G401.6 (cell line): ENCODE measurements around the gene MGAT5.

Experiments
- FAIRE-seq: peaks from 2 replicates; lab custom pipeline; 2012; peaks lifted over from hg19 to GRCh38; lab: Jason Lieb, UNC

Gene MGAT5

GRCh38 chr2:134231301-134231964 lies 22.4 kb upstream of the MGAT5 start:
- no peak for FAIRE-seq

- FAIRE-seq = no peak
Measured at GRCh38 chr2:134231965-134232340, 21.9 kb upstream of the MGAT5 start.

DNA sequence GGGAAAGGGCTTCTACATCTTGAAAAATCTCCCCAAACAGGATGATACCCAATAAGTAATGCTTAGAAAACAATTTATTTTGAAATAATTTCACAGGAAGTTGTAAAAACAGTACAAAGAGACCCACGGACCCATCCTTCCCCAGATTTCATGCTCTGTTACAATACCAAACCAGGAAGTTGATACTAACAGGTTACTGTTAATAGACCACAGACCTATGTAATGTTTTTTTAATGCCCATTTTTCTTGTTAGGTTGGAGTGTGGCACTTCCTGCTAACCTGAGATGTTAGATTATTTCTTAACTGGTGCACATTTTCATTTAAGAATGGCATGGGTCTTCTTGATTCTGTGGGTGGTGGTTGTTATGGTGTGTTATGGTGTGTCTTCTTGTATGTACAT lies 21.4 kb upstream of the MGAT5 start:
- no peak for FAIRE-seq

DNA sequence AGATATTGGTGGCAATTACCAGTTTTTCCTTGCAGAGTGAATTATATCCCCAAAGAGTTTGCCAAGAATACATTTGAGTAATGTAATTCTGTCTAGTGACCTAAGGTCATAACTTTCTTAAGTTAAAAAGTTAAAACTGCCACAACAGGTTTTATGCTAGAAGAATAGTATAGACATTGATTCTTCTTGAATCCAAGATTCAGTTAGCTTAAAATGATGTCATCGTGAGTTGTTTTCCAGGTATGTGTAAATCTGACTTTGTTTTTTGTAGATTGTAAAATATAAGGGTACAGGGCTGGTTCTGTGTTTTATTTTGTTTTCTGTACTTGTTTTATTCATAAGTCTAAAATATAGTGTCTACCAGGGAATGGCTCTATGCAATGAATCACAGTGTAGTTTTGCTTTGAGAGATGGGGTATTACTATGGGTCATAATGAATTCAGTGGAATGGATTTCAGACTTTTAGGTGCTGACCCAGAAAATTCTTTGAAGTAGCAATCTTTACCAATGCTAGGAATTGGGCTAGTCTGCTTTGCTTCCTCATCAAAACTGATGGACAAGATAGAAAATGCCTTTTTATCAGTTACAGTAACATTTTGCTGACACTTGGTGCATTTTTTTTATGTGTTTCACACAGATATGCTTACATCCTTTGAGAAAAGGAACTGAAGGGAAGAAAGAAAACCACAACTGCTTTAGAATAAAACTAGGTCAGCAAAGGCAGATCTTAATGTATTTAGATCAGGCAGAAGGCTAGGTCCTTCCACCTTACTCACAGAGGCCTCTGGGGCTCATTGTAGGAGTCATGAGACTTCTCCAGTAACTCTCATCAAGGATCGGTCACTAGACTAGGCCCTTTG lies 20.8 kb upstream of the MGAT5 start:
- no peak for FAIRE-seq

DNA sequence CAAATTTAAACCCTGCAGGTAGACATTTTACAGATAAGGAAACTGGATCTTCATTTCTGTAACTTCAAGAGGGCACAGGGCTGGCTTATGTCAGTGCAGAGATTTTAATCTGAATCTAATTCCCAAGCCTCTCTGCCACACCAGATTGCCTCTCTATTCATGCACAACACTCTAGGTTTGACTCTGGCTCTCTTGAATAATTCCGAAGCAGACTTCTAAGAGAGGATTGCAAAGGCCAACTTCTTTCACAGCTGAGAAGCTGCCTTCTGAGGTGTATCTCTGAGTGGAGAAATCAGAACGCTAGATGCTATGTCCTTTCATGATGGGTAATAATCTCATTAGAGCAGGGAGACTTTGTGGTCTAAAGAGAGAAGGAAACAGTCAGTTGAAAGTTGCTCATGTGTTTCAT lies 20.1 kb upstream of the MGAT5 start:
- no peak for FAIRE-seq

- FAIRE-seq = no peak
Measured at GRCh38 chr2:134234535-134234934, 19.3 kb upstream of the MGAT5 start.

DNA sequence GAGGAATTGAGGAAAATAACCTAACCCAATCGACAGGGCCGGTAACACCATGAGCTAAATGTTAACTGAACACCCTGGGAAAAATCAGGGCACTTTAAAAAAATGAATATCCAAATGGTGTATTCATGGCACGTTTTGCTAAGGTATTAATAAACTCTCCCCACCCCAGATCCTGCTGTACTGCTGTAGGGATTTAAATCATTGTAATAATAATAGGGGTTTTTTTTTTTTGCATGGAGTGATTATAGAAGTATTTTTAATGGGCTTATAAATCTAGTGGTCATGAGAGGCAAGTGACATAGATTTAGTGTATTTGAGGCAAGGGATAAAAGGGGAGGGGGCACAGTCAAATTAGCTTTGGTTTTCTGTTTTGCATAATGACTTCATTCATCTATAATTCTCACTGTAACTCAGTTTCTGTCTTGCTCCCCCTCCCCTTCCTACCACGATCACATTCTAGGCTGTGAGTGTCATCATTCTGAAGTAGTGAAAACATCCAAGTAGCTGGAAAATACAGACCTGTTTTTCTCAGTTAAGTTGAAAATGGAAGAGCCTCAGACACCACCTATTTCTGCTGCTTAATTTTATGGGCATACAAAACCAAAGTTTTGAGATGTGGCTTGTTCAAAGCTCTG lies 18.2 kb upstream of the MGAT5 start:
- FAIRE-seq = no peak

GRCh38 chr2:134238371-134238770 lies 15.5 kb upstream of the MGAT5 start:
- no peak for FAIRE-seq

DNA sequence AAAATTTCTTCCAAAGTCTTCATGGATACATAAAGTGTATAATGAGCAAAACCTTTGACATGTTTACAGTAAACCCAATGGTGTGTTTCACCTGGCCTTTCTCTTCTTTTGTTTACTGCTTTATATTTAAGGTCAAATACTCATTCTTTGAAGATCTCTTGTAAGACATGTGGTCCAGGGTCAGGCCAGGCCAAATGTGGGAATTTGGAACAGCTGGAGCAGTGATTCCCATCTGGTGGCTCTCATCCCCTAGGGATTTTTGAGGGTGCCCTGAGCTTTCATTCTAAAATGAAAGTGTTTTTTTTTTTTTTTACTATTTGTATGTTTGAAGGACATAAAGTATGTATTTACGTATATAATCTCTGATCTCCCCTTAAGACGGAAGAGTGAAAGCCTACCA lies 13.8 kb upstream of the MGAT5 start:
- no peak for FAIRE-seq

DNA sequence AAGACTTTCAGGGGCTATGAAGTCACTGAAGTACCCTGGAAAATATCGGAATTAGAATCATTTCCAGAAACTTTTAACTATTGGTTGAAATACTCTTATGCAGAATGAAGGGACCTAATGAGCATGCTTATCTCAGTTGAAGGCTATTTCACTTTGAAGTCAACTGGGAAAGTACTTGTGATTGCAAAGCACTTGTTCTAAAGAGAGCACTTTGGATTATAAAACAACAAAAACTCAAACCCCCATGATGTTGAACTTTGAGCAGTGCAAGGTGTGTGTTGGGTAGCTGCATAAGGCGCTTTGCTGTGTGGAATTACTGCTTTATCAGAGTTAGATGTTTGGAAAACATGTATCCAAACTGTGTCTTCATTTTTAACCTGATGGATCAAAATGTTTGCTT lies 12.0 kb upstream of the MGAT5 start:
- FAIRE-seq = no peak

DNA sequence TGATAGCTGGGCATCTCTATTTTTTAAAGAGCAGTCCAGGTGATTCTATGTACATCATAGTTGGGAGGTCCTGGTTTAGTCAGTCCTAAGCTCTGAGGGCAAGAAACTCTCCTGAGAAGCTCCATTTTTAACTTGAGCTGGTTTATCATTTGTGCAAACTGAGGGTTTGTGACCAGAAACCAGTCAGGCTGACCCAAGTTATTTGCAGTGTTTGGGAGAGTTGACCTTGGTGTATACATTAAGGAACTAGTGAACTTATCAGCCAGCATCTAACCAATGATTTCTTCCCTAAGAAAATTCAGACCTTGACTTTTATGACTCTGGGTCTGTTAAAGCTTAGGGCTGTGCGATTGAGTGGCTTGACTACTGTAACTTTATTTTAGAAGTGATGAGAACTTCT lies 10.6 kb upstream of the MGAT5 start:
- no peak for FAIRE-seq

- no peak for FAIRE-seq
Measured at GRCh38 chr2:134244086-134244485, 9.8 kb upstream of the MGAT5 start.

GRCh38 chr2:134244587-134244986 lies 9.3 kb upstream of the MGAT5 start:
- FAIRE-seq = no peak

DNA sequence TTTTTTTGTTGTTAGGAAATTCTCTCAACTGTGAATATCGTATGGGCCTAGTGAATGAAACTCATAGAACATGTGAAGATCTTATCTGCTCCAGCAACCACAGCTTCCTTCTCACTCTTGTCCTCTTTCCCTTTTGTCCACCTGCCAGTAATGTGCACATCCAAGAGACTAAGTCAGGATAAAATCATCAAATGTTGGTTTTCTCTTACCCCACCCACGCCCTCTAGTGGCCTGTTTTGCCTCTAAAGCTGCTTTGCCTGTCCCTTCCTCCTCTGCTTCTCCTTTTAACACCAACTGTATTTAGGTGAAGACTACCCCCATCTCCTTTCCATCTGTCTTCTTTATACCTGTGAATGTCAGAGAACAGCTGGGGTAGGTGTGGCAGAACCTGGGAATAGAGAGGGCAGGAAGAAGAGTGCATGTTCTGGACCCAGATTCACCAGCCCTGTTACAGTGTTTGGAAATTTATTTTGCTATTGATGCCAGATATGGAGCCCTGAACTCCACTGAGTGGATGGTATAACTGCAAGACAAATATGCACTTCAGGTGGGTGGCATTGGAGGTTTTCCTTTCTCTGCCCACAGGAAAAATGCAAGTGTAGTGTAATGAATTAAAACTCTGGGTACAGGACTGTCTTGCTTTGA lies 8.4 kb upstream of the MGAT5 start:
- FAIRE-seq = no peak

GRCh38 chr2:134246154-134246874 lies 7.6 kb upstream of the MGAT5 start:
- FAIRE-seq = no peak

- FAIRE-seq = no peak
Measured at GRCh38 chr2:134247679-134248078, 6.2 kb upstream of the MGAT5 start.

- no peak for FAIRE-seq
Measured at GRCh38 chr2:134248913-134249312, 5.0 kb upstream of the MGAT5 start.

- no peak for FAIRE-seq
Measured at GRCh38 chr2:134249755-134250154, 4.1 kb upstream of the MGAT5 start.

GRCh38 chr2:134250840-134251461 lies 2.9 kb upstream of the MGAT5 start:
- FAIRE-seq = no peak

DNA sequence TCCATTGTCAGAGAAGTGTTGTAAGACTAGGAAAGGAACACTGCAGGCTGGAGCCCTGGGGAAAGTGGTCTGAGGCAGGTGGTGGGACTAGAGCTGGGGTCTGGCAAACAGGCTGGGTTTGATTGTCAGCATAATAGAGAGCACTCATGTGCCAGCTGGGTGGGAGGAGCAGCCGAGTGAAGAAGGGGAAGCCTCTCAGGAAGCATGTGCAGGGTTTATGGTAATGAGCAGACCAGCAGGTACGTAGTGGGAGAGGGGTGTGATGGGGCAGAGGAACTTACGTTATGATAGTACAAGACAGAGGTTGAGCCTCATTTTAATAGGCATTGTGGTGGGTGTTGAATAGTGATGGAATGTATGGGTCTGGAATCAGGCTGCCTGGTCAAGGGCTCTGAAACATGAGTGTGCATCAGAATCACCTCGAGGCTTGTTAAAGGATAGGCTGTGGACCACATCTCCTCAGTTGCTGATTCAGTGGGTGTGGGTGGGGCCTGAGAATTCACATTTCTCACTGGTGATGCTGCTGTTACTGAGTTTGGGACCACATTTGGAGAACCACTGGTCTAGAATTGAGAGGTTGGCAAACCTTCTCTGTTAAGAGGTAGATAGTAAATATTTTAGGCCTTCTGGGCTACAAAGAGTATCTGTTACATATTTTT lies 1.7 kb upstream of the MGAT5 start:
- FAIRE-seq = no peak

- no peak for FAIRE-seq
Measured at GRCh38 chr2:134253117-134253704, 661 bp upstream of the MGAT5 start.
